HEK293 (cell line): ENCODE results near the gene PTGIS.
"Not testable (repeated sequence)": the region's sequence is repeated elsewhere in the genome, so short reads cannot be mapped to it uniquely, and the experiment has no call there.

Source experiments
- CTCF ChIA-PET: fragments of 350-600 bp; formaldehyde crosslinking; extraction: SDS; loops from one replicate; lab custom pipeline; 2021; ENCODE audit warnings: antibody characterized with exemption; lab: Yijun Ruan, JAX
- POLR2A ChIA-PET: fragments of 300-600 bp; formaldehyde crosslinking; extraction: SDS; loops from one replicate; lab custom pipeline; 2020; ENCODE audit warnings: antibody characterized with exemption, inconsistent platforms; lab: Yijun Ruan, JAX
- H3K27ac ChIP-seq: fragments of 200-500 bp; sonication (Bioruptor generic); 2 replicates; pipeline ENCODE4 v1.5.1; 2014; ENCODE audit warnings: low read depth, low read length, control low read depth, inconsistent platforms; ENCODE audit errors: extremely low read depth
- H3K36me3 ChIP-seq, 2 experiments: fragments of 200-500 bp in 1 of 2; sonication (Bioruptor generic) in 1 of 2; 1 replicate in 1 of 2; 2 replicates in 1 of 2; pipeline ENCODE4 v1.5.1; 2014 to 2017; ENCODE audit warnings: inconsistent platforms in 2 of 2, low read length in 2 of 2; ENCODE audit not compliant: control insufficient read depth in 2 of 2, insufficient read depth in 1 of 2
- H3K4me1 ChIP-seq: fragments of 200-500 bp; sonication (Bioruptor generic); 2 replicates; pipeline ENCODE4 v1.5.1; 2014; ENCODE audit warnings: mild to moderate bottlenecking, low read length, inconsistent platforms; ENCODE audit not compliant: control insufficient read depth, insufficient read depth
- H3K4me3 ChIP-seq: 2 replicates; pipeline ENCODE4 v1.5.1; 2011; ENCODE audit warnings: low read depth, mild to moderate bottlenecking, control low read depth, low read length, moderate library complexity
- H3K9me3 ChIP-seq: fragments of 200-500 bp; sonication (Bioruptor generic); 2 replicates; pipeline ENCODE4 v1.5.1; 2014; ENCODE audit warnings: low read depth, low read length, inconsistent platforms; ENCODE audit not compliant: control insufficient read depth, insufficient read depth
- MYNN ChIP-seq: fragments of 450-650 bp; formaldehyde crosslinking; IDR thresholded peaks from 2 replicates; pipeline ENCODE4 v1.5.1; 2016; ENCODE audit warnings: missing biosample characterization, missing genetic modification characterization, borderline replicate concordance
- OSR2 ChIP-seq: fragments of 450-650 bp; formaldehyde crosslinking; IDR thresholded peaks from 2 replicates; pipeline ENCODE4 v1.5.1; 2016; ENCODE audit warnings: missing biosample characterization, missing genetic modification characterization
- SALL2 ChIP-seq: fragments of 450-650 bp; formaldehyde crosslinking; IDR thresholded peaks from 2 replicates; pipeline ENCODE4 v1.5.0; 2017; ENCODE audit warnings: missing biosample characterization, mild to moderate bottlenecking, missing genetic modification characterization, borderline replicate concordance
- TCF7L2 ChIP-seq: IDR thresholded peaks from 2 replicates; pipeline ENCODE4 v1.6.1; 2011; ENCODE audit warnings: low read depth, mild to moderate bottlenecking, inconsistent platforms, low read length, moderate library complexity, borderline replicate concordance
- ZBTB20 ChIP-seq: fragments of 450-650 bp; formaldehyde crosslinking; IDR thresholded peaks from 2 replicates; pipeline ENCODE4 v1.5.1; 2016; ENCODE audit warnings: missing biosample characterization, missing genetic modification characterization
- ZEB2 ChIP-seq: fragments of 450-650 bp; formaldehyde crosslinking; IDR thresholded peaks from 2 replicates; pipeline ENCODE4 v1.5.1; 2016; ENCODE audit warnings: missing biosample characterization, missing genetic modification characterization
- ZNF133 ChIP-seq: fragments of 450-650 bp; formaldehyde crosslinking; IDR thresholded peaks from 2 replicates; pipeline ENCODE4 v1.5.1; 2016; ENCODE audit warnings: missing biosample characterization, missing genetic modification characterization
- ZNF155 ChIP-seq: fragments of 450-650 bp; formaldehyde crosslinking; IDR thresholded peaks from 2 replicates; pipeline ENCODE4 v1.5.1; 2016; ENCODE audit warnings: missing biosample characterization, missing genetic modification characterization
- ZNF514 ChIP-seq: fragments of 450-650 bp; formaldehyde crosslinking; IDR thresholded peaks from 2 replicates; pipeline ENCODE4 v1.5.1; 2016; ENCODE audit warnings: missing biosample characterization, missing genetic modification characterization
- ZNF521 ChIP-seq: fragments of 450-650 bp; formaldehyde crosslinking; IDR thresholded peaks from 2 replicates; pipeline ENCODE4 v1.5.1; 2017; ENCODE audit warnings: missing biosample characterization, mild to moderate bottlenecking, missing genetic modification characterization
- ZNF548 ChIP-seq: fragments of 450-650 bp; formaldehyde crosslinking; IDR thresholded peaks from 2 replicates; pipeline ENCODE4 v1.5.1; 2016; ENCODE audit warnings: missing biosample characterization, missing genetic modification characterization
- ZNF664 ChIP-seq: fragments of 450-650 bp; formaldehyde crosslinking; IDR thresholded peaks from 2 replicates; pipeline ENCODE4 v1.5.1; 2016; ENCODE audit warnings: missing biosample characterization, missing genetic modification characterization
- ZNF707 ChIP-seq: fragments of 450-650 bp; formaldehyde crosslinking; IDR thresholded peaks from 2 replicates; pipeline ENCODE4 v1.5.1; 2016; ENCODE audit warnings: missing biosample characterization, missing genetic modification characterization
- TF ChIP-seq, protein P1 (sequence below): fragments of 450-650 bp; formaldehyde crosslinking; IDR thresholded peaks from 2 replicates; pipeline ENCODE4 v1.5.1; 2017; ENCODE audit warnings: missing biosample characterization, missing genetic modification characterization
- TF ChIP-seq, protein P2 (sequence below): fragments of 450-650 bp; formaldehyde crosslinking; optimal IDR thresholded peaks from 2 replicates; pipeline ENCODE3; 2016; ENCODE audit warnings: missing biosample characterization, mild to moderate bottlenecking, missing genetic modification characterization

PTGIS gene

DNA sequence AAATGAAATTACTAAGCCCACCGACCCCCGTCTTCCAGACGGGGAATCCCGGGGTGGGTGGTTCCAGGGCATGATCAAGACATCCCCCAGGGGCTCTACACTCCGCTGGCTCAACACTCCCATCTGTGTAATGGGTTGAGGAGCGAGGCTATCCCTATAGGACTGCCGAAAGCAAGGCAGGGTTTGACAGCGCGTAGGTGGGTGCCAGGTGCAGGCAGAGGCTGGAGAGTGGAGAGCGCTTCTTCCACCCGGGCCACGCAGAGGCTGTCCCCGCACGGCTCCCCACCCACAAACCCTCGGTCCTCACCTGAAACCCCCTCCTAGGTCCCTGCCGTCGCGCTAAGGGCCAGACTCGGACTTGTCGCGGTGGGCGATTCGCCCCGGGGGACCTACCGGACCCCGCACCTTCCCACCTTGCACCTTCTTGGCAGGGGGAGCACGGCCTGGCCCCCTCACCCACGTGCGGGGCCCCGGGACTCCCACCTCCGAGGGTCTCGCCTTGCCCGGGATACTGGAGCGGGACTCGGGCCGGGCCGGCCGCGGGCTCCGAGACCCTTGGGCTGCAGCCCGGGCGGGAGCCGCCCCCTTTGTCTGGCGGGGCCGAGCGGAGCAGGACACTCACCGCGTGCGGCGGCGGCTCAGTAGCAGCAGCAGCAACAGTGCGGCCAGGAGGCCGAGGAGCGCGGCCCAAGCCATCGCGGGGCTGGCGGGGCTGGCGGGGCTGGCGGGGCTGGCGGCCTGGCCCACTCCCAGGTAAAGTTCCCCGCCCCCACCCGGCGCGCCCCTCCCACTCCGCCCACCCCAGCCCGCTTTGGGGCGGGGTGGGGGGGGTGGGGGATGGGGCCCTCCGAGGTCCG lies at the start of gene PTGIS:
Gene PTGIS, minus strand, starts transcription at position 717 of the 857 bp plus-strand sequence. Its CDS starts 21 bp downstream, at position 696.
- ChIA-PET POLR2A (no interaction called here), CTCF (no interaction called here)
- no peaks in the 10 kb centered on the region for H3K36me3 ChIP-seq
- TF ChIP-seq TCF7L2 (no peak), MYNN (tag by site-specific recombination) (no peak), ZNF514 (tag by site-specific recombination) (no peak), ZNF707 (no peak), ZNF548 (tag by site-specific recombination) (no peak), OSR2 (tag by site-specific recombination) (no peak), SALL2 (tag by site-specific recombination) (no peak), ZNF155 (no peak), ZEB2 (tag by site-specific recombination) (no peak), ZNF133 (no peak), ZBTB20 (tag by site-specific recombination) (peak; percentile 56; the same call in 1 of the 2 replicates)
- TF ChIP-seq, protein P1, sequence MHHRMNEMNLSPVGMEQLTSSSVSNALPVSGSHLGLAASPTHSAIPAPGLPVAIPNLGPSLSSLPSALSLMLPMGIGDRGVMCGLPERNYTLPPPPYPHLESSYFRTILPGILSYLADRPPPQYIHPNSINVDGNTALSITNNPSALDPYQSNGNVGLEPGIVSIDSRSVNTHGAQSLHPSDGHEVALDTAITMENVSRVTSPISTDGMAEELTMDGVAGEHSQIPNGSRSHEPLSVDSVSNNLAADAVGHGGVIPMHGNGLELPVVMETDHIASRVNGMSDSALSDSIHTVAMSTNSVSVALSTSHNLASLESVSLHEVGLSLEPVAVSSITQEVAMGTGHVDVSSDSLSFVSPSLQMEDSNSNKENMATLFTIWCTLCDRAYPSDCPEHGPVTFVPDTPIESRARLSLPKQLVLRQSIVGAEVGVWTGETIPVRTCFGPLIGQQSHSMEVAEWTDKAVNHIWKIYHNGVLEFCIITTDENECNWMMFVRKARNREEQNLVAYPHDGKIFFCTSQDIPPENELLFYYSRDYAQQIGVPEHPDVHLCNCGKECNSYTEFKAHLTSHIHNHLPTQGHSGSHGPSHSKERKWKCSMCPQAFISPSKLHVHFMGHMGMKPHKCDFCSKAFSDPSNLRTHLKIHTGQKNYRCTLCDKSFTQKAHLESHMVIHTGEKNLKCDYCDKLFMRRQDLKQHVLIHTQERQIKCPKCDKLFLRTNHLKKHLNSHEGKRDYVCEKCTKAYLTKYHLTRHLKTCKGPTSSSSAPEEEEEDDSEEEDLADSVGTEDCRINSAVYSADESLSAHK (tag by site-specific recombination) = no peak
- TF ChIP-seq, protein P2, sequence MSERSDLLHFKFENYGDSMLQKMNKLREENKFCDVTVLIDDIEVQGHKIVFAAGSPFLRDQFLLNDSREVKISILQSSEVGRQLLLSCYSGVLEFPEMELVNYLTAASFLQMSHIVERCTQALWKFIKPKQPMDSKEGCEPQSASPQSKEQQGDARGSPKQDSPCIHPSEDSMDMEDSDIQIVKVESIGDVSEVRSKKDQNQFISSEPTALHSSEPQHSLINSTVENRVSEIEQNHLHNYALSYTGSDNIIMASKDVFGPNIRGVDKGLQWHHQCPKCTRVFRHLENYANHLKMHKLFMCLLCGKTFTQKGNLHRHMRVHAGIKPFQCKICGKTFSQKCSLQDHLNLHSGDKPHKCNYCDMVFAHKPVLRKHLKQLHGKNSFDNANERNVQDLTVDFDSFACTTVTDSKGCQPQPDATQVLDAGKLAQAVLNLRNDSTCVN (tag by site-specific recombination) = peak; percentile 15
- H3K4me1 ChIP-seq = no peaks in the 10 kb centered on the region
- H3K9me3 ChIP-seq = no peaks in the 10 kb centered on the region
- no peak within 1 kb of the TSS for H3K27ac ChIP-seq
- peak within 1 kb of the TSS; percentile 19 for H3K4me3 ChIP-seq

DNA sequence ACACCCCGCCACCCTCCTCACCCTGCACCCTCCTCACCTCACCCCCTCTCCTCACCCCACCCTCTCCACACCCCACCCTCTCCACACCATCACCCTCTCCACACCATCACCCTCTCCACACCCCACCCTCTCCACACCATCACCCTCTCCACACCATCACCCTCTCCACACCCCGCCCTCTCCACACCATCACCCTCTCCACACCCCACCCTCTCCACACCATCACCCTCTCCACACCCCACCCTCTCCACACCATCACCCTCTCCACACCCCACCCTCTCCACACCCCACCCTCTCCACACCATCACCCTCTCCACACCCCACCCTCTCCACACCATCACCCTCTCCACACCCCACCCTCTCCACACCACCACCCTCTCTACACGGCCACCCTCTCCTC lies 49.5 kb upstream of the PTGIS start:
- H3K9me3 ChIP-seq, H3K4me3 ChIP-seq, POLR2A ChIA-PET, H3K4me1 ChIP-seq, H3K36me3 ChIP-seq, CTCF ChIA-PET, H3K27ac ChIP-seq: not testable (repeated sequence)

DNA sequence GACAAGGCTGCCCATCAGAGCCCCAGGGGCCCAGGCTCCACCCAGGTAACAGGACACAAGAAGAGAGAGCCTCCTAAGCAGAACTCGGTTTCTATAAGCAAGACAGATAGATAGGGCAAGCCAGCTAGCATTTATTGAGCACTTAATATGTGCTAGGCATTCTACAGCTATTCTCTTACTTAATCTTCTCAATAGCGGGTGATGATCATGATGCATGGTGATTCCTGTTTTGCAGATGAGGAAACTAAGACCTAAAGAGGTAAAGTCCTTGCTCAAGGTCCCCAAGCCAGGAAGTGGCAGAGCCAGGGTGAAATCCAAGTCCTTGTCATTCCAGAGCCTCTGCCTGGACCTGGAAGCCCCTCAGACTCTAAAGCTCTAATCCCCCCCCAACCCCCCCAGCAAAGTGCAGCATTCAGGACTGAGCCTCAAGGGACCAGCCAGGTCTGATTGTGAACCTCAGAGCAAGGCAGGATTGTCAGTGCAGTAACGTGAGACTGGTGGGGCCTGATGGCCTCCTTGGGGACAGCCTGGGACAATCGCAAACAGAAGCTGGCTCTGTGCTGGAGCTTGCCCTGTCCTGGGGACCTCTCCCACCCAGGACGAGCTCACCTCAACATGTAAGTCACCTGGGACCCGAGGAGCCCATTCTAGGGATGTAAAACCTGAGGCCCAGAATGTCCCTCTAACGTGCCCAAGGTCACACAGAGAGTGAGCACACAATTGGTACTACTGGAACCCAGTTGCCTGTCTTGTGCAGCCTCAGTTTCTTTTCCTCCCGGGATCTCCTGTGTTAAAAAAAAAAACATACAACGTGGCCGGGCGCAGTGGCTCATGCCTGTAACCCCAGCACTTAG lies 48.4 kb upstream of the PTGIS start:
- Histone ChIP-seq H3K27ac (no peak overlapping the region), H3K4me1 (no peaks in the 10 kb centered on the region)
- POLR2A ChIA-PET = no interaction called here

More for the DNA sequence above, 48.4 kb upstream of the PTGIS start:
- CTCF ChIA-PET = interaction anchor here (0.6 to 1.5 kb wide), 4 partner anchors 56 to 230 kb away, joined by 3 to 4 read pairs (median 3); no protein-coding TSS in a partner anchor
- H3K36me3 ChIP-seq = no peaks in the 10 kb centered on the region
- TF ChIP-seq ZNF521 (tag by site-specific recombination) = no peak
- TF ChIP-seq ZNF664 (tag by site-specific recombination) = peak; percentile 94
- no peaks in the 10 kb centered on the region for H3K9me3 ChIP-seq
- H3K4me3 ChIP-seq = no peak overlapping the region
